PC-3 (cell line): Measurements from ENCODE around the gene ECHDC1. TPM values are rescaled to one million over a fixed set of nuclear protein-coding genes. Genes with fewer than 3 reads are reported as not detected.

Experiments used
- ATAC-seq: fragments of 200-7000 bp; cut with Tn5 transposase; 2 replicates; pipeline ENCODE4 v1.9.1; 2020; ENCODE audit warnings: mild to moderate bottlenecking, moderate library complexity
- Bru-seq: library from RNA; stranded (reverse); fragments of 400-500 nt; gene quantifications from one replicate; lab custom pipeline; 2021; lab: Mats Ljungman, UMichigan
- BruChase-seq, 2 experiments: library from RNA; stranded (reverse); fragments of 400-500 nt; gene quantifications; one replicate each; lab custom pipeline; 2021; lab: Mats Ljungman, UMichigan
- BruUV-seq: library from RNA; stranded (reverse); fragments of 400-500 nt; replicated peaks from 2 replicates; lab custom pipeline; 2021; lab: Mats Ljungman, UMichigan
- CTCF ChIA-PET: fragments of 300-600 bp; sonication (Branson Sonifier 250); formaldehyde crosslinking; loops from one replicate; lab custom pipeline; 2022; ENCODE audit warnings: antibody characterized with exemption; lab: Charles Lee
- POLR2A ChIA-PET: fragments of 300-600 bp; sonication (Branson Sonifier 250); formaldehyde crosslinking; loops from one replicate; lab custom pipeline; 2022; ENCODE audit warnings: antibody characterized with exemption; ENCODE audit not compliant: unreplicated experiment; lab: Charles Lee
- DNase-seq: peaks from one replicate; pipeline ENCODE4 v3.0.0-alpha.2; 2015
- H2AFZ ChIP-seq: fragments of 300-600 bp; sonication (generic); 2 replicates; pipeline ENCODE4 v1.6.0; 2016; ENCODE audit warnings: antibody characterized with exemption, low read length
- H3F3A ChIP-seq: fragments of 300-600 bp; sonication (generic); one replicate; pipeline ENCODE4 v1.6.0; 2017; ENCODE audit warnings: antibody characterized with exemption, low read length, control low read depth, mild to moderate bottlenecking; ENCODE audit not compliant: unreplicated experiment
- H3K27ac ChIP-seq: fragments of 300-600 bp; sonication (generic); 2 replicates; pipeline ENCODE4 v1.5.1; 2016; ENCODE audit warnings: mild to moderate bottlenecking, low read length
- H3K27me3 ChIP-seq: fragments of 300-600 bp; sonication (generic); 2 replicates; pipeline ENCODE4 v1.6.1; 2016; ENCODE audit warnings: low read length, mixed read lengths
- H3K36me3 ChIP-seq: fragments of 300-600 bp; sonication (generic); 2 replicates; pipeline ENCODE4 v1.6.1; 2016; ENCODE audit warnings: low read depth, mixed run types, low read length, mixed read lengths
- H3K4me1 ChIP-seq: fragments of 300-600 bp; sonication (generic); 2 replicates; pipeline ENCODE4 v1.5.1; 2016; ENCODE audit warnings: low read length; ENCODE audit not compliant: insufficient read depth
- H3K4me2 ChIP-seq: fragments of 300-600 bp; sonication (generic); 2 replicates; pipeline ENCODE4 v1.6.0; 2016; ENCODE audit warnings: low read length
- H3K4me3 ChIP-seq: fragments of 300-600 bp; sonication (generic); 2 replicates; pipeline ENCODE4 v1.5.1; 2016; ENCODE audit warnings: mild to moderate bottlenecking, low read length, mixed read lengths
- H3K79me2 ChIP-seq: fragments of 300-600 bp; sonication (generic); 2 replicates; pipeline ENCODE4 v1.6.1; 2017; ENCODE audit warnings: low read length, mixed read lengths
- H3K9ac ChIP-seq: fragments of 300-600 bp; sonication (generic); 2 replicates; pipeline ENCODE4 v1.6.0; 2016; ENCODE audit warnings: mild to moderate bottlenecking, low read length
- H3K9me2 ChIP-seq: fragments of 300-600 bp; sonication (generic); replicated peaks from 2 replicates; pipeline ENCODE4 v1.6.1; 2016; ENCODE audit warnings: mixed run types, low read length, mixed read lengths
- H3K9me3 ChIP-seq: fragments of 300-600 bp; sonication (generic); 2 replicates; pipeline ENCODE4 v1.6.1; 2016; ENCODE audit warnings: low read length, mixed read lengths
- H4K20me1 ChIP-seq: fragments of 300-600 bp; sonication (generic); 2 replicates; pipeline ENCODE4 v1.6.1; 2016; ENCODE audit warnings: low read length, mixed read lengths
- CTCF ChIP-seq: fragments of 300-600 bp; sonication (generic); conservative IDR thresholded peaks from 2 replicates; pipeline ENCODE4 v1.5.1; 2017; ENCODE audit warnings: antibody characterized with exemption, low read depth, mild to moderate bottlenecking, low read length
- EZH2 ChIP-seq: fragments of 300-600 bp; sonication (generic); IDR thresholded peaks from one replicate; pipeline ENCODE4 v1.6.1; 2017; ENCODE audit warnings: antibody characterized with exemption, mild to moderate bottlenecking, low read length; ENCODE audit not compliant: unreplicated experiment
- EZH2phosphoT487 ChIP-seq: fragments of 300-600 bp; sonication (generic); IDR thresholded peaks from 2 replicates; pipeline ENCODE4 v1.6.1; 2018; ENCODE audit warnings: mild to moderate bottlenecking, antibody characterized with exemption, low read length, borderline replicate concordance
- intact Hi-C: fragments of 100-400 bp; cut with micrococcal nuclease; formaldehyde crosslinking; loops from 2 replicates; pipeline ENCODE4 v1.9.0; 2023
- long read RNA-seq: library from polyadenylated mRNA; unstranded; transcript quantifications from one replicate; pipeline ENCODE4 v2.0.0, GENCODE V29; 2021; ENCODE audit not compliant: unreplicated experiment
- total RNA-seq: library from RNA; depleted of rRNA; stranded (reverse); fragments of >200 nt; gene quantifications from 2 replicates; pipeline ENCODE4 v1.2.3, GENCODE V29; 2014; rRNA removed

Gene ECHDC1
- total RNA-seq (24.2 and 34.5 TPM in 2 replicates), Bru-seq, nascent RNA (percentile 79 among the genes with signal in this experiment), BruChase-seq, experiment 1, labeled RNA remaining after a 6-hour chase (percentile 68 among the genes with signal in this experiment), BruChase-seq, experiment 2, labeled RNA remaining after a 2-hour chase (percentile 74 among the genes with signal in this experiment)
- long read RNA-seq, transcript ECHDC1-203 (5 exons, 1,354 nt): minor isoform, 8 of 51 reads
- long read RNA-seq, transcript ECHDC1-210 (6 exons, 2,341 nt): major isoform, 29 of 51 reads
- long read RNA-seq, partial matches to known transcripts: 4 of 51 reads
- long read RNA-seq, other reads (novel, unspliced or antisense): 6 of 51 reads

GRCh38 chr6:127342946-127343808 lies at the start of gene ECHDC1:
Gene ECHDC1, minus strand, starts transcription at chr6:127343609. Its CDS starts 12,581 bp downstream, at chr6:127331028.
- intact Hi-C loops: loop anchor here (2.0 kb wide), 2 partner anchors 40 to 78 kb away; no protein-coding TSS in a partner anchor
- no peak for TF ChIP-seq CTCF
- no peak for TF ChIP-seq EZH2phosphoT487
- no peak for TF ChIP-seq EZH2
- no peaks in the 10 kb centered on the region for H3F3A ChIP-seq
- H4K20me1 ChIP-seq: 0 out of 2 replicates have a peak, but pooled peaks cover 6% of the 10 kb centered on the region
- peak within 1 kb of the TSS; percentile 96 for H3K4me2 ChIP-seq
- POLR2A ChIA-PET: interaction anchor here (0.6 kb wide), 1 partner anchor 17 kb away, joined by 6 read pairs; no protein-coding TSS in a partner anchor
- TSS peak; percentile 90 for BruUV-seq
- DNase-seq (peak; percentile 65), ATAC-seq (peak; percentile 63)
- H3K9ac ChIP-seq: peak within 1 kb of the TSS; percentile 94
- peak within 1 kb of the TSS; percentile 94 for H3K4me3 ChIP-seq
- H3K27me3 ChIP-seq: no peaks in the 10 kb centered on the region
- no peaks in the 10 kb centered on the region for H3K36me3 ChIP-seq
- H3K4me1 ChIP-seq: peaks cover 58% of the 10 kb centered on the region
- H3K79me2 ChIP-seq: peaks cover 78% of the 10 kb centered on the region
- peak within 1 kb of the TSS; percentile 90 for H2AFZ ChIP-seq
- H3K27ac ChIP-seq: peak within 1 kb of the TSS; percentile 80
- H3K9me3 ChIP-seq: no peaks in the 10 kb centered on the region
- CTCF ChIA-PET: interaction anchor here (0.6 kb wide), 1 partner anchor 196 kb away, joined by 5 read pairs; no protein-coding TSS in a partner anchor
- no peaks in the 10 kb centered on the region for H3K9me2 ChIP-seq

- ChIA-PET POLR2A (no interaction called here), CTCF (no interaction called here)
- H3K4me3 ChIP-seq: no peak overlapping the region
- H3F3A ChIP-seq: no peaks in the 10 kb centered on the region
- BruUV-seq: no TSS peak
- H3K4me1 ChIP-seq: no peaks in the 10 kb centered on the region
- H3K9me2 ChIP-seq: no peaks in the 10 kb centered on the region
- no peak for TF ChIP-seq EZH2phosphoT487
- no peak for TF ChIP-seq CTCF
- TF ChIP-seq EZH2: no peak
- DNase-seq (no peak), ATAC-seq (no peak)
- no peak overlapping the region for H2AFZ ChIP-seq
- no peaks in the 10 kb centered on the region for H3K9me3 ChIP-seq
- H3K4me2 ChIP-seq: no peak overlapping the region
- H3K27me3 ChIP-seq: no peaks in the 10 kb centered on the region
- no peak overlapping the region for H3K9ac ChIP-seq
- no peaks in the 10 kb centered on the region for H3K79me2 ChIP-seq
- H3K27ac ChIP-seq: no peak overlapping the region
- H3K36me3 ChIP-seq: no peaks in the 10 kb centered on the region
- no peaks in the 10 kb centered on the region for H4K20me1 ChIP-seq
- intact Hi-C loops: no loop called here
Observed at GRCh38 chr6:127392301-127392700, 48.9 kb upstream of the ECHDC1 start.
